ENCODE data around the gene FRMD4A.
A peak's percentile ranks its signal among the peaks of the same experiment; 100 is the strongest.
"Not testable (repeated sequence)": the region's sequence is repeated elsewhere in the genome, so short reads cannot be mapped to it uniquely, and the experiment has no call there.

Gene FRMD4A

GRCh38 chr10:13717936-13718772, 612.6 kb downstream of the FRMD4A start:
- no peak for TF ChIP-seq CTCF (IDR thresholded peaks at IDR 0.05; ENCODE audit: low read depth, low read length, missing control alignments)
- Histone ChIP-seq H3K27me3 (replicated peaks) (no peaks in the 10 kb centered on the region), H3K4me3 (ENCODE audit: low read depth, low read length) (no peak overlapping the region), H3K36me3 (replicated peaks) (no peaks in the 10 kb centered on the region), H3K27ac (peak overlapping the region; percentile 11)
- peak; percentile 90 for DNase-seq
- in situ Hi-C loops (cut with HindIII; ENCODE audit: low pct_ligation_motif_present, low sequenced_read_pairs) = no loop called here

GRCh38 chr10:13717571-13717935, 613.2 kb downstream of the FRMD4A start:
- Histone ChIP-seq H3K27ac (no peak overlapping the region), H3K4me3 (ENCODE audit: low read depth, low read length) (no peak overlapping the region), H3K27me3 (replicated peaks) (no peaks in the 10 kb centered on the region), H3K36me3 (replicated peaks) (no peaks in the 10 kb centered on the region)
- in situ Hi-C loops (cut with HindIII; ENCODE audit: low pct_ligation_motif_present, low sequenced_read_pairs) = no loop called here
- DNase-seq = no peak
- TF ChIP-seq CTCF (IDR thresholded peaks at IDR 0.05; ENCODE audit: low read depth, low read length, missing control alignments) = no peak

- no peak for TF ChIP-seq CTCF (IDR thresholded peaks at IDR 0.05; ENCODE audit: low read depth, low read length, missing control alignments)
- Histone ChIP-seq H3K27ac (peak overlapping the region; percentile 60), H3K27me3 (replicated peaks) (no peaks in the 10 kb centered on the region), H3K36me3 (replicated peaks) (no peaks in the 10 kb centered on the region), H3K4me3 (ENCODE audit: low read depth, low read length) (no peak overlapping the region)
- in situ Hi-C loops (cut with HindIII; ENCODE audit: low pct_ligation_motif_present, low sequenced_read_pairs) = no loop called here
- DNase-seq = peak; percentile 70
These were observed 614.3 kb downstream of the FRMD4A start for GRCh38 chr10:13716081-13717071.

GRCh38 chr10:13715596-13715995, 615.1 kb downstream of the FRMD4A start:
- in situ Hi-C loops (cut with HindIII; ENCODE audit: low pct_ligation_motif_present, low sequenced_read_pairs) = not testable (repeated sequence)

GRCh38 chr10:13715100-13715499, 615.6 kb downstream of the FRMD4A start:
- Histone ChIP-seq H3K4me3 (ENCODE audit: low read depth, low read length) (no peak overlapping the region), H3K27me3 (replicated peaks) (no peaks in the 10 kb centered on the region), H3K36me3 (replicated peaks) (no peaks in the 10 kb centered on the region), H3K27ac (peak overlapping the region; percentile 60)
- DNase-seq = no peak
- TF ChIP-seq CTCF (IDR thresholded peaks at IDR 0.05; ENCODE audit: low read depth, low read length, missing control alignments) = no peak
- in situ Hi-C loops (cut with HindIII; ENCODE audit: low pct_ligation_motif_present, low sequenced_read_pairs) = no loop called here

More at GRCh38 chr10:13715596-13715995, 615.1 kb downstream of the FRMD4A start:
- H3K27me3 ChIP-seq (replicated peaks); DNase-seq; H3K4me3 ChIP-seq (ENCODE audit: low read depth, low read length); H3K36me3 ChIP-seq (replicated peaks): not testable (repeated sequence)
- H3K27ac ChIP-seq = peak overlapping the region; percentile 60

Measured in brain microvascular endothelial cell (primary cell).